ENCODE measurements around the gene BCAS1.

The BCAS1 gene

GRCh38 chr20:53957451-53958172 lies 112.8 kb downstream of the BCAS1 start:
- DNase-seq: no peak

GRCh38 chr20:53956013-53956715 lies 114.2 kb downstream of the BCAS1 start:
- DNase-seq: no peak

- no peak for DNase-seq
Observed at GRCh38 chr20:53954723-53955658, 115.4 kb downstream of the BCAS1 start.

- no peak for DNase-seq
Observed at GRCh38 chr20:53952528-53953096, 117.8 kb downstream of the BCAS1 start.

GRCh38 chr20:53950578-53950977 lies 119.8 kb downstream of the BCAS1 start:
- DNase-seq: no peak

- no peak for DNase-seq
Observed at GRCh38 chr20:53950031-53950430, 120.4 kb downstream of the BCAS1 start.

- DNase-seq: no peak
Observed at GRCh38 chr20:53949319-53949839, 121.0 kb downstream of the BCAS1 start.

GRCh38 chr20:53948383-53949318 lies 121.7 kb downstream of the BCAS1 start:
- no peak for DNase-seq

- DNase-seq: no peak
Observed at GRCh38 chr20:53947501-53948195, 122.7 kb downstream of the BCAS1 start.

- DNase-seq: no peak
Observed at GRCh38 chr20:53946106-53946505, 124.3 kb downstream of the BCAS1 start.

- DNase-seq: no peak
Observed at GRCh38 chr20:53945478-53945877, 124.9 kb downstream of the BCAS1 start.

GRCh38 chr20:53944796-53945195 lies 125.6 kb downstream of the BCAS1 start:
- DNase-seq: no peak

GRCh38 chr20:53943522-53944291 lies 126.7 kb downstream of the BCAS1 start:
- DNase-seq: no peak

GRCh38 chr20:53942973-53943372 lies 127.4 kb downstream of the BCAS1 start:
- no peak for DNase-seq

- DNase-seq: no peak
Observed at GRCh38 chr20:53942472-53942816, 128.0 kb downstream of the BCAS1 start.

- DNase-seq: no peak
Observed at GRCh38 chr20:53941680-53942471, 128.5 kb downstream of the BCAS1 start.

- no peak for DNase-seq
Observed at GRCh38 chr20:53940907-53941545, 129.4 kb downstream of the BCAS1 start.

- DNase-seq: no peak
Observed at GRCh38 chr20:53940360-53940702, 130.1 kb downstream of the BCAS1 start.

Data from NCI-H510A (cell line).